WTC11 (cell line): ENCODE measurements around the gene TYW1B. TPM values are rescaled to one million over a fixed set of nuclear protein-coding genes. Genes with fewer than 3 reads are reported as not detected.
A peak's percentile ranks its signal among the peaks of the same experiment; 100 is the strongest.
"Not testable (repeated sequence)": the region's sequence is repeated elsewhere in the genome, so short reads cannot be mapped to it uniquely, and the experiment has no call there.

Source experiments
- ATAC-seq: fragments of 200-7000 bp; cut with Tn5 transposase; 2 replicates; pipeline ENCODE4 v1.10.0; 2021; ENCODE audit warnings: mild to moderate bottlenecking, moderate library complexity
- CTCF ChIA-PET: fragments of 300-600 bp; sonication (Branson Sonifier 250); formaldehyde crosslinking; loops from one replicate; lab custom pipeline; 2021; ENCODE audit warnings: antibody characterized with exemption; lab: Charles Lee
- POLR2A ChIA-PET: fragments of 350-600 bp; sonication (Branson Sonifier 250); formaldehyde crosslinking; loops from one replicate; lab custom pipeline; 2021; ENCODE audit warnings: antibody characterized with exemption; lab: Charles Lee
- DNase-seq: peaks from one replicate; pipeline ENCODE4 v3.0.0; 2021; ENCODE audit warnings: low spot score
- H3K27ac Mint-ChIP-seq: 2 replicates; pipeline ENCODE4 v1.8.0; 2021; ENCODE audit warnings: mixed read lengths
- H3K27me3 Mint-ChIP-seq: 2 replicates; pipeline ENCODE4 v1.8.0; 2021; ENCODE audit warnings: low read depth, mild to moderate bottlenecking, moderate library complexity, mixed read lengths
- H3K36me3 Mint-ChIP-seq: 2 replicates; pipeline ENCODE4 v1.8.0; 2021; ENCODE audit warnings: mixed read lengths
- H3K4me1 Mint-ChIP-seq: 2 replicates; pipeline ENCODE4 v1.8.0; 2022; ENCODE audit warnings: mixed read lengths
- H3K4me3 Mint-ChIP-seq: 2 replicates; pipeline ENCODE4 v1.8.0; 2021; ENCODE audit warnings: mild to moderate bottlenecking, moderate library complexity, mixed read lengths
- H3K9me3 Mint-ChIP-seq: 2 replicates; pipeline ENCODE4 v1.8.0; 2021; ENCODE audit warnings: mixed read lengths
- ATF3 ChIP-seq: sonication (generic); formaldehyde crosslinking; conservative IDR thresholded peaks from 2 replicates; pipeline ENCODE4 v1.8.1; 2022; ENCODE audit warnings: mild to moderate bottlenecking, missing genetic modification reagents
- ATF6 ChIP-seq: sonication (generic); formaldehyde crosslinking; IDR thresholded peaks from 2 replicates; pipeline ENCODE4 v1.8.1; 2023; ENCODE audit warnings: mild to moderate bottlenecking, missing genetic modification reagents
- CREB1 ChIP-seq: sonication (generic); formaldehyde crosslinking; IDR thresholded peaks from 2 replicates; pipeline ENCODE4 v1.8.0; 2023; ENCODE audit warnings: mild to moderate bottlenecking, missing genetic modification reagents
- CTCF ChIP-seq: fragments of 200-600 bp; IDR thresholded peaks from 2 replicates; pipeline ENCODE4 v1.8.0; 2022; ENCODE audit warnings: antibody characterized with exemption
- E2F1 ChIP-seq: sonication (generic); formaldehyde crosslinking; IDR thresholded peaks from 2 replicates; pipeline ENCODE4 v1.8.0; 2022; ENCODE audit warnings: mild to moderate bottlenecking, missing genetic modification reagents
- ELF4 ChIP-seq: sonication (generic); formaldehyde crosslinking; IDR thresholded peaks from 2 replicates; pipeline ENCODE4 v1.8.1; 2022; ENCODE audit warnings: low read depth, mild to moderate bottlenecking, moderate library complexity, missing genetic modification reagents
- FOXP4 ChIP-seq: sonication (generic); formaldehyde crosslinking; IDR thresholded peaks from 2 replicates; pipeline ENCODE4 v1.8.0; 2022; ENCODE audit warnings: mild to moderate bottlenecking, missing genetic modification reagents
- GABPB1 ChIP-seq: sonication (generic); formaldehyde crosslinking; IDR thresholded peaks from 2 replicates; pipeline ENCODE4 v1.8.1; 2023; ENCODE audit warnings: mild to moderate bottlenecking, missing genetic modification reagents
- IRF2 ChIP-seq: sonication (generic); formaldehyde crosslinking; IDR thresholded peaks from 2 replicates; pipeline ENCODE4 v1.8.0; 2022; ENCODE audit warnings: low read depth, missing genetic modification reagents, borderline replicate concordance
- KAT7 ChIP-seq: sonication (generic); formaldehyde crosslinking; IDR thresholded peaks from 2 replicates; pipeline ENCODE4 v1.8.1; 2023; ENCODE audit warnings: missing genetic modification reagents, mild to moderate bottlenecking, borderline replicate concordance
- RORB ChIP-seq: fragments of 250-450 bp; sonication (Bioruptor Pico); IDR thresholded peaks from 2 replicates; pipeline ENCODE4 v1.9.0; 2021; ENCODE audit warnings: mild to moderate bottlenecking
- SMAD3 ChIP-seq: sonication (generic); formaldehyde crosslinking; IDR thresholded peaks from 2 replicates; pipeline ENCODE4 v1.8.0; 2022; ENCODE audit warnings: missing genetic modification reagents, mild to moderate bottlenecking, borderline replicate concordance
- SMAD4 ChIP-seq: sonication (generic); formaldehyde crosslinking; IDR thresholded peaks from 2 replicates; pipeline ENCODE4 v1.8.0; 2022; ENCODE audit warnings: mild to moderate bottlenecking, missing genetic modification reagents
- SOX15 ChIP-seq: fragments of 250-450 bp; sonication (Bioruptor Pico); IDR thresholded peaks from 2 replicates; pipeline ENCODE4 v1.9.0; 2021; ENCODE audit warnings: mild to moderate bottlenecking
- TP53 ChIP-seq: sonication (generic); formaldehyde crosslinking; IDR thresholded peaks from 2 replicates; pipeline ENCODE4 v1.8.1; 2023; ENCODE audit warnings: mild to moderate bottlenecking, missing genetic modification reagents
- USF2 ChIP-seq: sonication (generic); formaldehyde crosslinking; IDR thresholded peaks from 2 replicates; pipeline ENCODE4 v1.8.1; 2023; ENCODE audit warnings: mild to moderate bottlenecking, missing genetic modification reagents, moderate library complexity
- ZBTB43 ChIP-seq: sonication (generic); formaldehyde crosslinking; IDR thresholded peaks from 2 replicates; pipeline ENCODE4 v1.8.1; 2023; ENCODE audit warnings: mild to moderate bottlenecking, missing genetic modification reagents
- ZNF317 ChIP-seq: sonication (generic); formaldehyde crosslinking; IDR thresholded peaks from 2 replicates; pipeline ENCODE4 v1.8.1; 2023; ENCODE audit warnings: low read depth, mild to moderate bottlenecking, moderate library complexity, missing genetic modification reagents, borderline replicate concordance
- total RNA-seq: library from RNA; stranded (reverse); gene quantifications from 3 replicates; pipeline ENCODE4 v1.2.3, GENCODE V29; 2021

The TYW1B gene
- total RNA-seq, 1 experiment from 2014 or later = 5.7 TPM

GRCh38 chr7:72754312-72754711, 73.7 kb downstream of the TYW1B start (continued):
- TF ChIP-seq SOX15 (CRISPR knock-in tag) = no peak
- TF ChIP-seq GABPB1 (CRISPR knock-in tag) = 0 out of 2 replicates have a peak, but pooled peaks have one; percentile 43

- ChIA-PET CTCF (no interaction called here), POLR2A (no interaction called here)
- Mint-ChIP-seq H3K36me3 (peaks cover 13% of the 10 kb centered on the region), H3K4me3 (no peak overlapping the region), H3K27me3 (no peaks in the 10 kb centered on the region), H3K4me1 (no peaks in the 10 kb centered on the region), H3K9me3 (peaks cover 9% of the 10 kb centered on the region), H3K27ac (peak overlapping the region; percentile 36; the same call in 1 of the 2 replicates)
- ATAC-seq (no peak), DNase-seq (no peak)
- TF ChIP-seq SMAD3 (CRISPR knock-in tag) (no peak), ATF6 (CRISPR knock-in tag) (no peak), E2F1 (CRISPR knock-in tag) (no peak), ZNF317 (CRISPR knock-in tag) (no peak), RORB (CRISPR knock-in tag) (no peak), ELF4 (CRISPR knock-in tag) (no peak), CREB1 (CRISPR knock-in tag) (no peak), FOXP4 (CRISPR knock-in tag) (no peak), KAT7 (CRISPR knock-in tag) (no peak), SMAD4 (CRISPR knock-in tag) (no peak), TP53 (CRISPR knock-in tag) (no peak), CTCF (no peak), IRF2 (CRISPR knock-in tag) (no peak), ZBTB43 (CRISPR knock-in tag) (no peak), ATF3 (no peak), USF2 (CRISPR knock-in tag) (no peak), SOX15 (CRISPR knock-in tag) (no peak)
Observed at GRCh38 chr7:72753781-72754180, 74.2 kb downstream of the TYW1B start.

- CTCF ChIA-PET, H3K4me3 Mint-ChIP-seq, H3K9me3 Mint-ChIP-seq, ATAC-seq, H3K27ac Mint-ChIP-seq, H3K27me3 Mint-ChIP-seq, DNase-seq, H3K4me1 Mint-ChIP-seq, H3K36me3 Mint-ChIP-seq, POLR2A ChIA-PET: not testable (repeated sequence)
Observed at GRCh38 chr7:72753229-72753628, 74.8 kb downstream of the TYW1B start.
